Left colon (tissue), 2 donors: ENCODE results near the gene RNF187. TPM values are rescaled to one million over a fixed set of nuclear protein-coding genes. Genes with fewer than 3 reads are reported as not detected.
A peak's percentile ranks its signal among the peaks of the same experiment; 100 is the strongest.

Experiments
- ATAC-seq: fragments of 200-7000 bp; cut with Tn5 transposase; one replicate; pipeline ENCODE4 v1.9.1; 2020; ENCODE audit warnings: mild to moderate bottlenecking, moderate library complexity
- DNase-seq, 2 donors: peaks; one replicate each; pipeline ENCODE4 v3.0.0-alpha.2; 2020
- intact Hi-C, 2 donors: fragments of 100-400 bp; cut with DNase I in 1 of 2; cut with micrococcal nuclease in 1 of 2; formaldehyde crosslinking; loops; one replicate each; pipeline versions ENCODE4 v1.11.2 to v1.14.0; 2022; cut with DNase I, micrococcal nuclease
- total RNA-seq, 2 donors: library from RNA; stranded (reverse); fragmentation: NEBNext Ultra II Directional; extraction: Animal tissue kit (Norgen Biotek cat#: 25700); gene quantifications; one replicate each; pipeline ENCODE4 v1.2.1, GENCODE V29; 2021
- donor health status: DM: no; HTN: no; CAD: no.
- donor health status: DM: yes; HTN: yes; CAD: no.

The RNF187 gene
- total RNA-seq, 2 donors from 2014 or later: 79.0 to 84.5 TPM

- DNase-seq (no peak), ATAC-seq (no peak)
- intact Hi-C loops: loop anchor here in 1 of 2 donors (10.0 kb wide), 1 partner anchor 72 kb away; the partner anchor contains the start of gene TRIM11
These were observed 9.9 kb upstream of the RNF187 start for GRCh38 chr1:228477263-228477662.

- no peak for DNase-seq
- ATAC-seq: no peak
- intact Hi-C loops: loop anchor here in 1 of 2 donors (10.0 kb wide), 1 partner anchor 74 kb away; the partner anchor contains the start of gene TRIM11
These were observed 8.9 kb upstream of the RNF187 start for GRCh38 chr1:228478326-228478725.

GRCh38 chr1:228478912-228479711, 8.1 kb upstream of the RNF187 start:
- intact Hi-C loops: loop anchor here in 1 of 2 donors (10.0 kb wide), 1 partner anchor 74 kb away; the partner anchor contains the start of gene TRIM11
- ATAC-seq (peak; percentile 15), DNase-seq (no peak)

GRCh38 chr1:228483789-228484188, 3.4 kb upstream of the RNF187 start:
- ATAC-seq: no peak
- DNase-seq: no peak
- intact Hi-C loops: no loop called here

DNA sequence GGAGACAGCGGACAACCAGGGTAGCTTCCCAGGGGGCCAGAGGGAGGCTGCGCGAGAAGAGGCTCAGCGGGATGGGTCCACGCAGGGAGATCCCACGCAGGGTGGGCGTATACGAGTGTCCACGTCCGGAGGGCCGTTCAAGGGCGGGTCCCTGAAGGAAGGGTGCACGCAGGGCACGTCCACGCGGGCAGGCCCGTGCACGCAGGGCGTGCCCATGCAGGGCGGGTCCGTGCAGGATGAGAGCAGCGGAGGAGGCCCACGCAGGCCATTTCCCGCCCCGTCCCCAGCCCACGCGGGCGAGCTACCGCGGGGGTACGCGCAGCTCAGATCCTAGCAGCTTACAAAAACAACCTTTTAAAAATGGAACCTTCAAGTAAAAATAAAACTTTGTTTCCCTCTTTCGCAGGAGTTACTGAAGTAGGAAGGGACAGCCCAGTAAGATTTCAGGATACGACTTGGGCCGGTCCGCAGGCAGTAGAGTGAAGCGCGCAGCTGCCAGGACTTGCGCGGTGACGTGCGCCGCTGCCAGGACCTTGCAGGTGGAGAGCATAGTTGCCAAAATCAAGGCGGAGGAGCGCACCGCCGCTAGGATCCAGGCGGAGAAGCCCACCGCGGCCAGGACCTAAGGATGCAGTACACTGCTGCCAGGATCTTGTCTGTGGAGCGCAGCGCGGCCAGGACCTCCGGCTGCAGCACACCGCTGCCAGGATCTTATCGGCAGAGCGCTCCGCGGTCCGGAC, 416 bp upstream of the RNF187 start:
- ATAC-seq: peak; percentile 84
- intact Hi-C loops: no loop called here
- peak; percentile 62 to 78 for DNase-seq

DNA sequence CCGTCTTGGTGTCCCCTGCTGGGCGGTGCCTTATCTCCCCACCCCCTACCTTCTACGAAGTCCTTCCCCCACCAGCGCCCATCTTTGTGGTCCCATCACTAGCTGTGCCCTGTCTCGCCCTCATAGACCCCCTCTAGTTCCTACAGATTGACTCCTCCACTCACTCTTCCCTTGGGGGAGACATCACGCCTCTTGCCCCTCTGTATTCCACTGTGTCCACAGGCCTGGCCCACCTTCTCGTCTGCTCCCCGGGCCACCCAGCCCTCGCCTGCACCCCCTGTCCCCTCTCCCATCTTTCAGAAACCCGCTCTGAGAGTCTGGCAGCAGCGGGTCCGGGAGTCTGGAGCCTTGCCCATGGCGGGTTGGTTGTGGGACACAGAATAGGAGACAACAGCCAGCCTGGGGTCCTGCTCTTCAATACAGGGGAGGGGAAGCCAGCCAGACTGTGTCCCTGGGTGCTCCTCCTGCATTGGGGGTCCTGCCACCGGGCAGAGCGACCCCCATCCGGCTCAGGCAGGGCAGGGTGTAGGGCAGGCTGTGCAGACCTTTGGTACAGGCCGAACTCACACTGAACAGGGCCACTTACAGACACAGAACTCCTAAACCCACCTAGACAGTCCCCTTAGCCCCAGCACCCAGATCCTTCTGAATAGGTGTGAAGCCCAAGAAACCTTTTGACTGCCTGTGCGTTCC, 1.1 kb downstream of the RNF187 start:
- no peak for ATAC-seq
- DNase-seq: peak in 1 of 2 donors; percentile 19
- intact Hi-C loops: no loop called here

GRCh38 chr1:228488818-228489674, 1.9 kb downstream of the RNF187 start:
- DNase-seq (no peak), ATAC-seq (no peak)
- intact Hi-C loops: no loop called here

GRCh38 chr1:228490120-228491078, 3.2 kb downstream of the RNF187 start:
- intact Hi-C loops: no loop called here
- no peak for ATAC-seq

GRCh38 chr1:228493141-228494043, 6.2 kb downstream of the RNF187 start:
- no peak for ATAC-seq
- intact Hi-C loops: no loop called here
- DNase-seq: no peak

More at GRCh38 chr1:228490120-228491078, 3.2 kb downstream of the RNF187 start:
- DNase-seq: no peak

DNA sequence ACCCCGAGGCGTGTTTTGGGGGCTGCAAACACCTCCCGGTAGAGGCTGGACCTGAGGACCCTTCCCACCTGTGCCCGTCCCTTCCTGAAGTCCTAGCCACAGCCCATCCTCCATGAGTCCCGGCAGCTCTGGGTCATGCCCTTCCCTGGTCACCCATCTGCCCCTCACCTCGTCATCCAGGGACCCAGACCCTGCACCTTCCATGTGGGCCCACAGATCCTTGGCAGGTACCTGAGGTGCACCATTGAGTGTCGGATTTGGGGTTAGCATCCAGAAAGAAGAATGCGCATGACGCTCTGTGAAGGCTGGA, 6.8 kb downstream of the RNF187 start:
- intact Hi-C loops: no loop called here
- no peak for ATAC-seq

GRCh38 chr1:228494391-228494790, 7.2 kb downstream of the RNF187 start:
- intact Hi-C loops: no loop called here
- ATAC-seq: no peak

More for the DNA sequence above, 6.8 kb downstream of the RNF187 start:
- DNase-seq: no peak

DNA sequence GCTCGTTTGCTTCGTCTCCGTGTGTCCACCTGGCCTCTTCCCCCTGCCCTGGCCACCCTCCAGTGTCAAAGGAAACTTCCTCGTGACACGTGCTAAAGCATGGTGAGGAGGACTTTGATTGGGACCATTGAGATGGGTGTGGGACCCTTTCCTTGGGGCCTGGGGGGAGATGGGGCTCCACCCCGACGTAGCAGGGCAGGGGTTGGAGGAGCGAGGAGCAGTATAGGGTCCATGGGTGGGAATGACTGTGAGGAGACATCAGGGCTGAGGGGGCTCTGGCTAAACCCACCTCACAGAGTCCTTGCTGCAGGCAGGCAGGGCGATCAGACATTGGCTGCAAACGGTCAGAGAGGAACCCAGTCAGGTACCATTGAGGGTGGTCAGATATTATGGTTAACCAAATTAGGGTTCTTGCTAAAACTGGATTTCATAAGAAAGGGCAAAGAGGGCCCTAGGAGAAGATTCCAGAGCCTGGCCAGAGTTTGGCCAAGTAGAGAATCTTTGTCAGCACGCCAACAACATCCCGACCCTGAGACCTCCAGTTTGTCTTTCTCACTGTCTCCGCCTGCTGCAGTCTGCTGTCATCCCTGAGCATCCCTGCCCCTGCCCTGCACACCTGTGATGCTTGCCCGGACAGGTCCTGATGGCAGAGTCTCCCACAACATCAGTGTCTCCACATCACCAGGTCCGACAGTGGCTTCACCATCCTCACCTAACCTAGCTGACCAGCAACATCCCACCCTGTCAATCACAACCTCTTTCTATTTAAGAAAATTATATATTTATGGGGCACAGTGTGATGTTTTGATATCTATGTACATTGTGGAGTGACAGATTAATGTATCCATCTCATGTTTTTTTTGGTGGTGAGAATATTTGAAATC, 8.0 kb downstream of the RNF187 start:
- DNase-seq: no peak
- no peak for ATAC-seq
- intact Hi-C loops: no loop called here

More at GRCh38 chr1:228494391-228494790, 7.2 kb downstream of the RNF187 start:
- no peak for DNase-seq

GRCh38 chr1:228496084-228496483, 8.9 kb downstream of the RNF187 start:
- ATAC-seq: no peak
- intact Hi-C loops: no loop called here
- no peak for DNase-seq

DNA sequence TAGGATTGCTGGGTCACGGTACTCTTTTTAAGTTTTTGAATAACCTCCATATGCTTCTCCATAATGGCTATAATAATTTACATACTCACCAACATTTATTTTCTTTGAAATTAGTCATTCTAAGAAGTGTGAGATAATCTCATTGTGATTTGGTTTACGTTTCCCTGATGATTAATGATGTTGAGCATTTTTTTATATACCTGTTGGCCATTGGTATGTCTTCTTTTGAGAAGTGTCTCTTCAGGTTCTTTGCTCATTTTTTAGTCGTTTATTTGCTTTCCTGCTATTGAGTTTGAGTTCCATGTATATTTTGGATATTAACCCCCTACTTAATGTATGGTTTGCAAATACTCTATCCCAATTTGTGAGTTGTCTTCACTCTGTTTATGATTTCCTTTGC, 9.3 kb downstream of the RNF187 start:
- intact Hi-C loops: no loop called here
- DNase-seq (no peak), ATAC-seq (no peak)

GRCh38 chr1:228497206-228497605, 10.0 kb downstream of the RNF187 start:
- ATAC-seq (no peak), DNase-seq (no peak)
- intact Hi-C loops: no loop called here

GRCh38 chr1:228497817-228498216, 10.6 kb downstream of the RNF187 start:
- no peak for ATAC-seq
- intact Hi-C loops: no loop called here
- DNase-seq: no peak
